Astrocyte of the cerebellum (primary cell): ENCODE measurements around the gene AGMO.

Experiments
- DNase-seq: peaks from one replicate; pipeline ENCODE4 v3.0.0-alpha.2; 2011; ENCODE audit warnings: low read depth
- H3K4me3 ChIP-seq: 2 replicates; pipeline ENCODE4 v1.5.1; 2011; ENCODE audit warnings: mild to moderate bottlenecking, low read depth, low read length, moderate library complexity
- in situ Hi-C: cut with HindIII; loops from 2 replicates; pipeline ENCODE4 v1.10.0; 2017; ENCODE audit warnings: low sequenced_read_pairs
- TF ChIP-seq, protein P1 (sequence below): IDR thresholded peaks from 2 replicates; pipeline ENCODE4 v1.5.1; 2012; ENCODE audit warnings: low read length, low read depth, moderate library complexity, mild to moderate bottlenecking; ENCODE audit errors: missing control alignments

Gene AGMO

DNA sequence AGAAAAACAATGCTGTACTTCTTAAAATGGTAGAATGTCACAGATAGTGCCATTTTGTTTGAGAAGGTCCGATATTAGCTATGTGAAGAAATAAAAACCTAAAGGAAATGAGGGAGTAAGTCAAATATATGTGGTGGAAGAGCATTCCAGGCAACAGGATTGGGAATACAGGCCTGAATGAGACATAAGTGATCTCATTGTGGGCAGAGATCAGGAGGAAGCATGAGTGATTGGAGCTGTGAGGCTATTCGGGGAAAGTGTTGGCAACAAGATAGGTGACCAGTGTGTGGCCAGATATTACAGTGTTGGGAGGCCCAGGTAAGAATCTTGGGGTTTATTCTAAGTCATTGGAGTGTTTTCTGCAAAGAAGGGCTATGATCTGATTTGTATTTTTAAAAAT lies 41.3 kb upstream of the AGMO start:
- no peak overlapping the region for H3K4me3 ChIP-seq
- DNase-seq: no peak
- in situ Hi-C loops: no loop called here
- TF ChIP-seq, protein P1, sequence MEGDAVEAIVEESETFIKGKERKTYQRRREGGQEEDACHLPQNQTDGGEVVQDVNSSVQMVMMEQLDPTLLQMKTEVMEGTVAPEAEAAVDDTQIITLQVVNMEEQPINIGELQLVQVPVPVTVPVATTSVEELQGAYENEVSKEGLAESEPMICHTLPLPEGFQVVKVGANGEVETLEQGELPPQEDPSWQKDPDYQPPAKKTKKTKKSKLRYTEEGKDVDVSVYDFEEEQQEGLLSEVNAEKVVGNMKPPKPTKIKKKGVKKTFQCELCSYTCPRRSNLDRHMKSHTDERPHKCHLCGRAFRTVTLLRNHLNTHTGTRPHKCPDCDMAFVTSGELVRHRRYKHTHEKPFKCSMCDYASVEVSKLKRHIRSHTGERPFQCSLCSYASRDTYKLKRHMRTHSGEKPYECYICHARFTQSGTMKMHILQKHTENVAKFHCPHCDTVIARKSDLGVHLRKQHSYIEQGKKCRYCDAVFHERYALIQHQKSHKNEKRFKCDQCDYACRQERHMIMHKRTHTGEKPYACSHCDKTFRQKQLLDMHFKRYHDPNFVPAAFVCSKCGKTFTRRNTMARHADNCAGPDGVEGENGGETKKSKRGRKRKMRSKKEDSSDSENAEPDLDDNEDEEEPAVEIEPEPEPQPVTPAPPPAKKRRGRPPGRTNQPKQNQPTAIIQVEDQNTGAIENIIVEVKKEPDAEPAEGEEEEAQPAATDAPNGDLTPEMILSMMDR: no peak

DNA sequence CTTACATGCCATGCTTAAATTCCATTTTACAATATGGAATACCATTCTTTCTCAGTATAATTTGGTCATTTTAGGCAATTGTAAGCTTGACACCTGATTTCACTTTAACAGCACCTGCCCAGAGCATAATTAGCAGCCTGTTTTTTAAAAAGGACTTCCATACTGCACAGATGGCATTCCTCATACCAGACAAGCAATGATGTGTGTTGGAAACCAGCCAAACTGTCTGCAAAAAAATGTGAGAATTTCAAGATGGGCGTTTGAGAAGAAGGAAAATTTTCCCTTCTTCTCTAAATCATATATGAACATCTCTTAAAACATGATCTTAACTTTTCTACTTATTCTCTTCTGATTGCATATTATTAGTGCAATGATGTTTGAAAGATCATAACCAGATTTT lies 40.4 kb upstream of the AGMO start:
- in situ Hi-C loops: no loop called here

DNA sequence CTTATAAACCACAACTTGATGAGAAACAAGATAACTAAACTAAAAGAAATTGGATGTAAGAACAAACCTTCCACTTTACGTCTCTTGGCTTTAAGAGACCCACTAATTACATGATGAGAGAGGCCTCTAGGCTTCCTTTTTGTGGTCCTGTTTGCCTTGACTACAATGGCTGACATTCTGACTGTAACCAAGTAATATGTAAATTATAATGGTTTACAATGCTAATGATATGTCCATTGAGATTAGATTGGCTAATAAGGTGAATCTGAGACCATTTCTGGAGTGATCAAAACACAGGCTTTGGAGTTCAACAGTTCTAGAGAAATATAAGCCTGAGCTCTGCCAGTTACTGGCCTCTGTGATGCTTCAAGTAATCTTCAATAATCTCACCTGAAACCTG lies 39.4 kb upstream of the AGMO start:
- H3K4me3 ChIP-seq: no peak overlapping the region
- no peak for DNase-seq
- TF ChIP-seq, protein P1: no peak
- in situ Hi-C loops: no loop called here

More for the DNA sequence above, 40.4 kb upstream of the AGMO start:
- DNase-seq: no peak
- no peak overlapping the region for H3K4me3 ChIP-seq
- TF ChIP-seq, protein P1: no peak

DNA sequence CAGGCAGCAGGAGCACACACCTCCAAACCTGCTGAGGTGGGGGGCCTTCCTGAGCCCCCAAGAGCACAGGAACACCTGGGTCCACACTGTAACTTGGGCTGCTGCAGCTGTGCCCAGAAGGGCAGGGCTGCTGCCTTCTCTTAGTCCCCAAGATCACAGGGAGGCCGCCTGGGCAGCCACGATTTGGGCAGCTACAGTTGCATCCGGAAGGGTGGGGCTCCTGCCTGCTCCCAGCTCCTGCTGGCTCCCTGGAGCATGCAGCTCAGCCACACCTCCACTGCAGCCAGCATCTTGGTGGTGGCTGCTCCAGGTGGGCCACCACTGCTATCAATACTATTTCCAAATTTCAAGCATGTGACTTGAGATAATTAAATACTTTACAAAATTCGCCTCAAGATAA lies 38.5 kb upstream of the AGMO start:
- TF ChIP-seq, protein P1: no peak
- no peak for DNase-seq
- in situ Hi-C loops: no loop called here

DNA sequence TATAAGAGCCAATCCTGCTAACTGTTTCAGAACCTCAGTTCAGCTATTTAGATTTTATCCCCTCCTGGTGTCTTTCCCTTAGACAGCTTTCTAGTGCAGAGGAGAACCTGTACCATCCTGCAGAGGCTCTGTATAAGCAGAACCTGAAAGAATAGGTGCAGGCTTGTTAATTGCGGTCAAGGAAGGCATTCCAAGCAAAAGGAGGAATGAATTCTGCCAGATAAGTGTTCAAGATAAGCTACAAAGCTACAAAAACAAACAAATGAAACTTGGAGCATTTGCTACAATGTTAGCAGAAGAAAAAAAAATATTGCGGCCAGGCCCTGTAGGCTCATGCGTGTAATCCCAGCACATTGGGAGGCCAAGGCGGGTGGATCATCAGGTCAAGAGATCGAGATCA lies 32.6 kb upstream of the AGMO start:
- TF ChIP-seq, protein P1: no peak
- DNase-seq: no peak
- in situ Hi-C loops: no loop called here
- no peak overlapping the region for H3K4me3 ChIP-seq

More for the DNA sequence above, 38.5 kb upstream of the AGMO start:
- no peak overlapping the region for H3K4me3 ChIP-seq

DNA sequence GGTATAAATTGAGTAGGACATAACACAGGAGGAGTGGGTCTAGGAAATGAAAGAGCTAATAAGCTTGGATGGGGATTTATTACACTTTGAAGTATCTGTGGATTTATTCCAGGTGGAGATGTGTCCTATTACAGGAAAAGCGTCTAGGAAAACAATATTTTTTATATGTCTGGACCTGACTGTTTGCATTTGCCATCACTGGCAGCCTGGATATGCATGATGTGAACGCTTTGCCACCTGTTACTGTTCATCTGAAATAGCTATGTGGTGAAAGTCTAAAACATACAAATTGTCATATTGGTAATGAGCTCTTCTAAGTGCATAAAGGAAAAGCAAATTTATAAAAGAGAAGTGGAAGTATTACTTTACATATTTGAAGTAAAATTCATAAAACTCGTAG lies 31.6 kb upstream of the AGMO start:
- TF ChIP-seq, protein P1: no peak
- H3K4me3 ChIP-seq: no peak overlapping the region
- DNase-seq: no peak
- in situ Hi-C loops: no loop called here

DNA sequence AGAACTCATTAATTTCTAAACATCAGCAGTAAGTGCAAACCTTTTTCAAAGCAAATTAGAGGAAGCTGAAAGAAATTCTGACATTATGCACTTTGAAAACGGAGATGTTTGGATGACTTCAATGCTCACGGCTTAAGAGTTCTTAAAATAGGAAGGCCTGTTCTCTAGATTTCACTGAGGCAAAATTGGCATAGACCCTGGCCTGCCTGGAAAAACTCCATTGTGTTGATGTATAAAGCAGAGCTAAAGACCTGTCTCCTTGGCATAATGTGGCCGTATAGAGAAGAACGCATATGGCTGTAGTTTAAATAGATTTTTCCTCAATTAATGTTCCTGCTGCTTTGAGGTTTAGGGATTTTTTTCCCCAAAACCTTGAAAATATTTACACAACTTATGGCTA lies 24.5 kb upstream of the AGMO start:
- in situ Hi-C loops: no loop called here
- no peak overlapping the region for H3K4me3 ChIP-seq
- TF ChIP-seq, protein P1: no peak

More for the DNA sequence above, 24.5 kb upstream of the AGMO start:
- no peak for DNase-seq
